PC-3 (cell line): ENCODE results near the gene SIM2. TPM values are rescaled to one million over a fixed set of nuclear protein-coding genes. Genes with fewer than 3 reads are reported as not detected.

Source experiments
- ATAC-seq: fragments of 200-7000 bp; cut with Tn5 transposase; 2 replicates; pipeline ENCODE4 v1.9.1; 2020; ENCODE audit warnings: mild to moderate bottlenecking, moderate library complexity
- BruUV-seq: library from RNA; stranded (reverse); fragments of 400-500 nt; replicated peaks from 2 replicates; lab custom pipeline; 2021; lab: Mats Ljungman, UMichigan
- CTCF ChIA-PET: fragments of 300-600 bp; sonication (Branson Sonifier 250); formaldehyde crosslinking; loops from one replicate; lab custom pipeline; 2022; ENCODE audit warnings: antibody characterized with exemption; lab: Charles Lee
- POLR2A ChIA-PET: fragments of 300-600 bp; sonication (Branson Sonifier 250); formaldehyde crosslinking; loops from one replicate; lab custom pipeline; 2022; ENCODE audit warnings: antibody characterized with exemption; ENCODE audit not compliant: unreplicated experiment; lab: Charles Lee
- DNase-seq: peaks from one replicate; pipeline ENCODE4 v3.0.0-alpha.2; 2015
- H2AFZ ChIP-seq: fragments of 300-600 bp; sonication (generic); 2 replicates; pipeline ENCODE4 v1.6.0; 2016; ENCODE audit warnings: antibody characterized with exemption, low read length
- H3F3A ChIP-seq: fragments of 300-600 bp; sonication (generic); one replicate; pipeline ENCODE4 v1.6.0; 2017; ENCODE audit warnings: antibody characterized with exemption, low read length, control low read depth, mild to moderate bottlenecking; ENCODE audit not compliant: unreplicated experiment
- H3K27ac ChIP-seq: fragments of 300-600 bp; sonication (generic); 2 replicates; pipeline ENCODE4 v1.5.1; 2016; ENCODE audit warnings: mild to moderate bottlenecking, low read length
- H3K27me3 ChIP-seq: fragments of 300-600 bp; sonication (generic); 2 replicates; pipeline ENCODE4 v1.6.1; 2016; ENCODE audit warnings: low read length, mixed read lengths
- H3K36me3 ChIP-seq: fragments of 300-600 bp; sonication (generic); 2 replicates; pipeline ENCODE4 v1.6.1; 2016; ENCODE audit warnings: low read depth, mixed run types, low read length, mixed read lengths
- H3K4me1 ChIP-seq: fragments of 300-600 bp; sonication (generic); 2 replicates; pipeline ENCODE4 v1.5.1; 2016; ENCODE audit warnings: low read length; ENCODE audit not compliant: insufficient read depth
- H3K4me2 ChIP-seq: fragments of 300-600 bp; sonication (generic); 2 replicates; pipeline ENCODE4 v1.6.0; 2016; ENCODE audit warnings: low read length
- H3K4me3 ChIP-seq: fragments of 300-600 bp; sonication (generic); 2 replicates; pipeline ENCODE4 v1.5.1; 2016; ENCODE audit warnings: mild to moderate bottlenecking, low read length, mixed read lengths
- H3K79me2 ChIP-seq: fragments of 300-600 bp; sonication (generic); 2 replicates; pipeline ENCODE4 v1.6.1; 2017; ENCODE audit warnings: low read length, mixed read lengths
- H3K9ac ChIP-seq: fragments of 300-600 bp; sonication (generic); 2 replicates; pipeline ENCODE4 v1.6.0; 2016; ENCODE audit warnings: mild to moderate bottlenecking, low read length
- H3K9me2 ChIP-seq: fragments of 300-600 bp; sonication (generic); replicated peaks from 2 replicates; pipeline ENCODE4 v1.6.1; 2016; ENCODE audit warnings: mixed run types, low read length, mixed read lengths
- H3K9me3 ChIP-seq: fragments of 300-600 bp; sonication (generic); 2 replicates; pipeline ENCODE4 v1.6.1; 2016; ENCODE audit warnings: low read length, mixed read lengths
- H4K20me1 ChIP-seq: fragments of 300-600 bp; sonication (generic); 2 replicates; pipeline ENCODE4 v1.6.1; 2016; ENCODE audit warnings: low read length, mixed read lengths
- CTCF ChIP-seq: fragments of 300-600 bp; sonication (generic); conservative IDR thresholded peaks from 2 replicates; pipeline ENCODE4 v1.5.1; 2017; ENCODE audit warnings: antibody characterized with exemption, low read depth, mild to moderate bottlenecking, low read length
- EZH2 ChIP-seq: fragments of 300-600 bp; sonication (generic); IDR thresholded peaks from one replicate; pipeline ENCODE4 v1.6.1; 2017; ENCODE audit warnings: antibody characterized with exemption, mild to moderate bottlenecking, low read length; ENCODE audit not compliant: unreplicated experiment
- EZH2phosphoT487 ChIP-seq: fragments of 300-600 bp; sonication (generic); IDR thresholded peaks from 2 replicates; pipeline ENCODE4 v1.6.1; 2018; ENCODE audit warnings: mild to moderate bottlenecking, antibody characterized with exemption, low read length, borderline replicate concordance
- intact Hi-C: fragments of 100-400 bp; cut with micrococcal nuclease; formaldehyde crosslinking; loops from 2 replicates; pipeline ENCODE4 v1.9.0; 2023
- total RNA-seq: library from RNA; depleted of rRNA; stranded (reverse); fragments of >200 nt; gene quantifications from 2 replicates; pipeline ENCODE4 v1.2.3, GENCODE V29; 2014

SIM2 gene
- total RNA-seq, 1 experiment from 2014 or later = 71.2 TPM

DNA sequence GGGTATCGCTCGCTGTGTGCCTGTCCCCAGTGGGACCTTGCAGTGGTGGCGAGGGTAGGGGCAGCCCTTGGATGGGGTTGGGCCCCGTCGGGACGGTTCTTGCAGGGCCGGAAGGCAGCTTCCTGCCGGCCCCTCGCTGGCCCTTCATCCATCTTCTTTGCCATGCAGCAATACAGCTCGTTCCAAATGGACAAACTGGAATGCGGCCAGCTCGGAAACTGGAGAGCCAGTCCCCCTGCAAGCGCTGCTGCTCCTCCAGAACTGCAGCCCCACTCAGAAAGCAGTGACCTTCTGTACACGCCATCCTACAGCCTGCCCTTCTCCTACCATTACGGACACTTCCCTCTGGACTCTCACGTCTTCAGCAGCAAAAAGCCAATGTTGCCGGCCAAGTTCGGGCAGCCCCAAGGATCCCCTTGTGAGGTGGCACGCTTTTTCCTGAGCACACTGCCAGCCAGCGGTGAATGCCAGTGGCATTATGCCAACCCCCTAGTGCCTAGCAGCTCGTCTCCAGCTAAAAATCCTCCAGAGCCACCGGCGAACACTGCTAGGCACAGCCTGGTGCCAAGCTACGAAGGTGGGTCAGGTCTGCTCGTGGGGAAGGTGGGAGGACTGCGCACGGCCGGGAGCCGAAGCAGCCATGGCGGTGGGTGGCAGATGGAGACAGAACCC, 45.8 kb downstream of the SIM2 start:
- Histone ChIP-seq H3K9me2 (no peaks in the 10 kb centered on the region), H3K9ac (no peak overlapping the region), H3K27ac (no peak overlapping the region), H3K36me3 (peaks cover 67% of the 10 kb centered on the region), H3K4me1 (no peaks in the 10 kb centered on the region), H2AFZ (no peak overlapping the region), H3K79me2 (no peaks in the 10 kb centered on the region), H3K4me3 (no peak overlapping the region), H3K9me3 (no peaks in the 10 kb centered on the region), H3K4me2 (no peak overlapping the region), H4K20me1 (no peaks in the 10 kb centered on the region), H3K27me3 (no peaks in the 10 kb centered on the region), H3F3A (no peaks in the 10 kb centered on the region)
- no TSS peak for BruUV-seq
- DNase-seq (no peak), ATAC-seq (no peak)
- CTCF ChIA-PET = interaction anchor here (0.9 kb wide), 1 partner anchor 173 kb away, joined by 3 read pairs; no protein-coding TSS in a partner anchor
- POLR2A ChIA-PET = no interaction called here
- intact Hi-C loops = no loop called here
- TF ChIP-seq EZH2phosphoT487 (no peak), CTCF (no peak), EZH2 (no peak)

DNA sequence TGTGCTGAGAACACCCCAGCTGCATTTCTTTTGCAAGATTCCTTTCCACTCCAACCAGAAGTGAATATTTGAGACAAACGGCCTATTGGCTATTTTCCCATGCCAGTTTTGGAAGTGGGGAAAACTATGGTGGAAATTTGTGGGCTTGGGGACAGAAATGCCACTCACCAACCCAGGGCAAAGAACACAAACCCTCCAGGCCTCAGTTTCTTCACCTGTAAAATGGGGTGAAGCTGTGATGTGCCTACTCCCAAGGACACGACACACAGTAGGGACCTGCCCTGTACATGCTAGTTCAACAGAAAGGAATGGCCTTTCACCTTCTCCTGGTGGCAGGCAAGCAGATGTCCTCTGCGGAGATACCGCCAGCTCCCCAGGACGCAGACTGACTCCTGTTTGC, 46.5 kb downstream of the SIM2 start:
- Histone ChIP-seq H3K4me3 (no peak overlapping the region), H3F3A (no peaks in the 10 kb centered on the region), H3K36me3 (peaks cover 69% of the 10 kb centered on the region), H3K9ac (no peak overlapping the region), H3K79me2 (no peaks in the 10 kb centered on the region), H4K20me1 (no peaks in the 10 kb centered on the region), H3K27me3 (no peaks in the 10 kb centered on the region), H2AFZ (no peak overlapping the region), H3K9me3 (no peaks in the 10 kb centered on the region), H3K27ac (no peak overlapping the region), H3K4me2 (no peak overlapping the region), H3K4me1 (no peaks in the 10 kb centered on the region), H3K9me2 (no peaks in the 10 kb centered on the region)
- ChIA-PET POLR2A (no interaction called here), CTCF (no interaction called here)
- DNase-seq (no peak), ATAC-seq (no peak)
- intact Hi-C loops = no loop called here
- BruUV-seq = no TSS peak
- TF ChIP-seq CTCF (no peak), EZH2 (no peak), EZH2phosphoT487 (no peak)

- Histone ChIP-seq H3K9me2 (no peaks in the 10 kb centered on the region), H3K9me3 (no peaks in the 10 kb centered on the region), H3F3A (no peaks in the 10 kb centered on the region), H3K4me3 (no peak overlapping the region), H3K36me3 (peaks cover 57% of the 10 kb centered on the region), H3K27me3 (no peaks in the 10 kb centered on the region), H3K27ac (no peak overlapping the region), H4K20me1 (no peaks in the 10 kb centered on the region), H3K9ac (no peak overlapping the region), H3K79me2 (no peaks in the 10 kb centered on the region), H3K4me2 (no peak overlapping the region), H2AFZ (no peak overlapping the region), H3K4me1 (no peaks in the 10 kb centered on the region)
- ChIA-PET CTCF (no interaction called here), POLR2A (no interaction called here)
- no peak for TF ChIP-seq CTCF
- TF ChIP-seq EZH2phosphoT487 = no peak
- TF ChIP-seq EZH2 = no peak
- DNase-seq (no peak), ATAC-seq (no peak)
- intact Hi-C loops = no loop called here
- BruUV-seq = no TSS peak
These were observed 48.3 kb downstream of the SIM2 start for GRCh38 chr21:36747041-36747814.
